Panc1 (cell line): ENCODE data around the gene CSTF2T.

Source experiments
- POLR2AphosphoS5 ChIP-seq: IDR thresholded peaks from 2 replicates; pipeline ENCODE4 v1.6.1; 2012; ENCODE audit warnings: mild to moderate bottlenecking, low read depth, low read length, moderate library complexity
- REST ChIP-seq, 2 experiments: IDR thresholded peaks; 2 replicates each; pipeline ENCODE4 v1.6.1; 2011 to 2012; ENCODE audit warnings: low read depth in 2 of 2, control low read depth in 1 of 2, low read length in 1 of 2, mild to moderate bottlenecking in 1 of 2, moderate library complexity in 1 of 2; ENCODE audit not compliant: insufficient read depth in 1 of 2
- SIN3A ChIP-seq: IDR thresholded peaks from 2 replicates; pipeline ENCODE4 v1.6.1; 2012; ENCODE audit warnings: low read depth, mild to moderate bottlenecking, low read length, moderate library complexity, borderline replicate concordance; ENCODE audit not compliant: insufficient read depth
- TF ChIP-seq, protein P1 (sequence below): fragments of 450-650 bp; IDR thresholded peaks from 2 replicates; pipeline ENCODE4 v1.5.1; 2017; ENCODE audit warnings: mild to moderate bottlenecking

DNA sequence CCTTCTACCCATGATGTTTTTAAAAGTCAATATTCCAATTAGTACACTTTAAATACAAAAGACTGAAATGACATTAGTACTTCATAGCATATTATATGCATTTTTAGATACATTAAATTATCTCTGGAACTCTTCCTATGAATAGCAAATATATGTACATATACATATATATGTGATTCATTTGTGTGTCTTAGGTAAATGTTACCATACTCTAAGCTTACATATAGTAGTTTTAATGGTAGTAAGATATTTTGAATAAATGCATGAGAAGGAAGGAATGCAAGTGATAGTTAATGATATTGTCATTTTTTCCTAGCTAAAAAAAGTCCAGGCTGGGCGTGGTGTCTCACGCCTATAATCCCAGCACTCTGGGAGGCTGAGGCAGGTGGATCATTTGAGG lies 46.0 kb upstream of the CSTF2T start:
- TF ChIP-seq, protein P1, sequence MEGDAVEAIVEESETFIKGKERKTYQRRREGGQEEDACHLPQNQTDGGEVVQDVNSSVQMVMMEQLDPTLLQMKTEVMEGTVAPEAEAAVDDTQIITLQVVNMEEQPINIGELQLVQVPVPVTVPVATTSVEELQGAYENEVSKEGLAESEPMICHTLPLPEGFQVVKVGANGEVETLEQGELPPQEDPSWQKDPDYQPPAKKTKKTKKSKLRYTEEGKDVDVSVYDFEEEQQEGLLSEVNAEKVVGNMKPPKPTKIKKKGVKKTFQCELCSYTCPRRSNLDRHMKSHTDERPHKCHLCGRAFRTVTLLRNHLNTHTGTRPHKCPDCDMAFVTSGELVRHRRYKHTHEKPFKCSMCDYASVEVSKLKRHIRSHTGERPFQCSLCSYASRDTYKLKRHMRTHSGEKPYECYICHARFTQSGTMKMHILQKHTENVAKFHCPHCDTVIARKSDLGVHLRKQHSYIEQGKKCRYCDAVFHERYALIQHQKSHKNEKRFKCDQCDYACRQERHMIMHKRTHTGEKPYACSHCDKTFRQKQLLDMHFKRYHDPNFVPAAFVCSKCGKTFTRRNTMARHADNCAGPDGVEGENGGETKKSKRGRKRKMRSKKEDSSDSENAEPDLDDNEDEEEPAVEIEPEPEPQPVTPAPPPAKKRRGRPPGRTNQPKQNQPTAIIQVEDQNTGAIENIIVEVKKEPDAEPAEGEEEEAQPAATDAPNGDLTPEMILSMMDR = no peak
- TF ChIP-seq SIN3A (no peak), REST (IDR thresholded peaks at IDR 0.05; ENCODE audit: insufficient read depth in 1 of 2, low read depth in 2 of 2, low read length in 1 of 2) (no peak), POLR2AphosphoS5 (no peak)
